Heart right ventricle (tissue), 16 donors: Measurements from ENCODE around the gene RPL32. TPM values are rescaled to one million over a fixed set of nuclear protein-coding genes. Genes with fewer than 3 reads are reported as not detected.

Experiments used
- ATAC-seq, 8 donors: fragments of 200-7000 bp; cut with Tn5 transposase; one replicate each; pipeline ENCODE4 v1.9.1; 2020; ENCODE audit warnings: mild to moderate bottlenecking in 8 of 8, moderate library complexity in 8 of 8, moderate number of reproducible peaks in 1 of 8
- DNase-seq, 2 donors: peaks; one replicate each; pipeline ENCODE4 v3.0.0-alpha.2; 2020
- H3K27ac ChIP-seq, 10 donors: fragments of 200-600 bp; sonication (generic) in 2 of 10; one replicate each; pipeline versions ENCODE4 v1.5.0 to v1.8.0; 2020 to 2022; ENCODE audit warnings: mild to moderate bottlenecking in 3 of 10
- H3K27me3 ChIP-seq, 7 donors: fragments of 200-600 bp; one replicate each; pipeline ENCODE4 v1.8.0; 2021 to 2022; ENCODE audit warnings: mild to moderate bottlenecking in 2 of 7
- H3K36me3 ChIP-seq, 9 donors: fragments of 200-600 bp; sonication (generic) in 1 of 9; one replicate each; pipeline versions ENCODE4 v1.5.0 to v1.8.0; 2020 to 2022; ENCODE audit warnings: mild to moderate bottlenecking in 2 of 9
- H3K4me1 ChIP-seq, 9 donors: fragments of 200-600 bp; sonication (generic) in 1 of 9; one replicate each; pipeline versions ENCODE4 v1.5.0 to v1.8.0; 2020 to 2022; ENCODE audit warnings: mild to moderate bottlenecking in 4 of 9
- H3K4me3 ChIP-seq, 10 donors: fragments of 200-600 bp; sonication (generic) in 2 of 10; one replicate each; pipeline versions ENCODE4 v1.5.0 to v1.8.0; 2020 to 2022; ENCODE audit warnings: mild to moderate bottlenecking in 7 of 10, moderate library complexity in 2 of 10
- H3K9me3 ChIP-seq, 11 donors: fragments of 200-600 bp in 10 of 11; sonication (generic) in 2 of 11; one replicate each; pipeline versions ENCODE4 v1.5.0 to v1.8.0; 2013 to 2022; ENCODE audit warnings: mild to moderate bottlenecking in 2 of 11, control low read depth in 1 of 11, moderate library complexity in 1 of 11
- CTCF ChIP-seq, 9 donors: fragments of 200-600 bp; sonication (generic) in 2 of 9; IDR thresholded peaks; one replicate each; pipeline versions ENCODE4 v1.5.0 to v1.8.0; 2021 to 2022; ENCODE audit warnings: antibody characterized with exemption in 9 of 9, mild to moderate bottlenecking in 5 of 9, moderate library complexity in 1 of 9
- WGBS, 2 donors: extraction: QIAGEN DNeasy Blood & Tissue Kit; methylation state at CpG; one replicate each; pipeline ENCODE4 v1.1.7; 2013; ENCODE audit warnings: inconsistent platforms in 1 of 2; 5-methylcytosine and 5-hydroxymethylcytosine counted together
- intact Hi-C, 10 donors: fragments of 100-400 bp; cut with DNase I; formaldehyde crosslinking; loops; one replicate each; pipeline versions ENCODE4 v1.11.1 to v1.14.2; 2022
- polyA plus RNA-seq, 2 donors: library from polyadenylated mRNA; stranded (reverse); fragments of 200-250 nt; gene quantifications; one replicate each; pipeline ENCODE4 v1.2.3, GENCODE V29; 2013
- total RNA-seq, 10 donors: library from RNA; stranded (reverse); fragmentation: NEBNext Ultra II Directional in 3 of 10; extraction: Animal tissue kit (Norgen Biotek cat#: 25700) in 3 of 10; gene quantifications; one replicate each; pipeline versions ENCODE4 v1.2.1 to v1.2.4, GENCODE V29; 2021 to 2023
- donor health status: Arrhythmogenic right ventricular cardiomyopathy.
- donor health status: ischemic (EF 13 %, LVEDD 7.1; RV severe dilation, severe dysfunction).
- donor health status: healthy with polysubstance abuse.
- donor health status: DM: no; HTN: yes; CAD: no.
- donor health status: DM: no; HTN: no; CAD: no.
- donor health status: ischemic (EF 25% LVEDD 6.9; RV normal size, moderate dysfunction).
- donor health status: ischemic (EF 25% LVEDD 5.7; RV mildly dilated, moderate dysfunction).
- donor health status: healthy.
- donor health status: DM: yes; HTN: yes; CAD: no.
- donor health status: Ischemic cardiomyopathy.
- donor health status: ischemic (EF 35%, LVEDD 5.7; RV mildly dilated, moderate dysfunction).
- donor health status: nonischemic (EF 11% LVEDD 7.7; RV severe dilation, severe dysfunction).
- donor health status: DM: yes; HTN: yes; CAD: no.
- donor health status: PGD.
- donor health status: ischemic (EF 29% LVEDD 5.4; RV normal size, mild dysfunction).
- donor health status: nonischemic (EF 23%, LVEDD 6.1; RV moderate dilation, normal function).

RPL32 gene
- total and polyA plus RNA-seq, 12 donors: 827 to 2,488 (median 909) TPM

GRCh38 chr3:12829886-12830784, 11.2 kb downstream of the RPL32 start:
- Histone ChIP-seq H3K27me3 (no peaks in the 10 kb centered on the region), H3K36me3 (peaks cover 5 to 100% (median 62%) of the 10 kb centered on the region in 9 donors), H3K9me3 (no peaks in the 10 kb centered on the region), H3K27ac (no peak overlapping the region), H3K4me3 (no peak overlapping the region), H3K4me1 (peaks cover 0 to 2% (median 0%) of the 10 kb centered on the region in 9 donors)
- ATAC-seq: peak in 4 of 8 donors; percentile 3 to 53 (median 19)
- no peak for DNase-seq
- intact Hi-C loops: loop anchor here in 1 of 10 donors (5.0 kb wide), 1 partner anchor 123 kb away; no protein-coding TSS in a partner anchor
- WGBS, 2 donors: 64 to 66% methylated on average over 17 of the region's 17 CpGs
- TF ChIP-seq CTCF (IDR thresholded peaks at IDR 0.05): peak in 1 of 9 donors; percentile 18

GRCh38 chr3:12829404-12829803, 12.0 kb downstream of the RPL32 start:
- H3K4me1 ChIP-seq: peaks cover 0 to 2% (median 0%) of the 10 kb centered on the region in 9 donors
- no peaks in the 10 kb centered on the region for H3K27me3 ChIP-seq
- peaks cover 4 to 100% (median 55%) of the 10 kb centered on the region in 9 donors for H3K36me3 ChIP-seq
- H3K4me3 ChIP-seq: no peak overlapping the region
- 88 to 92% methylated on average over 4 of the region's 4 CpGs for WGBS, 2 donors
- no peaks in the 10 kb centered on the region for H3K9me3 ChIP-seq
- intact Hi-C loops: loop anchor here in 1 of 10 donors (5.0 kb wide), 1 partner anchor 122 kb away; no protein-coding TSS in a partner anchor
- no peak for ATAC-seq
- H3K27ac ChIP-seq: no peak overlapping the region
- DNase-seq: no peak
- TF ChIP-seq CTCF (IDR thresholded peaks at IDR 0.05): no peak

DNA sequence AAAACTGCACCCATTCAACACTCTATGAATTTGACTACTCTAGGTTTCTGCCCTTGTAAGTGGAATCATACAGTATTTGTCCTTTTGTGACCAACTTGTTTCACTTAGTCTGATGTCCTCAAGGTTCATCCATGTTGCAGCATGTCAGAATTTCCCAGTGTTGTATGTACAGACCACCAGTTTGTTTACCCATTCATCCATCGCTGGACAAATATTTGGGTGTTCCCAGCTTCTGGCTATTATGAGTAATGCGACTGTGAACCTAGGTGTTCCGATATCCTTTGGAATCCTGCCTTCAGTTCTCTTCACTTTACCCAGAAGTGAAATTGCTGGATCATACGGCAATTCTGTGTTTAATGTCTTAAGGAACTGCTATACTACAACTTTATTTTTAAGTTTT, 12.6 kb downstream of the RPL32 start:
- no peak for ATAC-seq
- H3K4me3 ChIP-seq: no peak overlapping the region
- intact Hi-C loops: loop anchor here in 1 of 10 donors (5.0 kb wide), 1 partner anchor 121 kb away; no protein-coding TSS in a partner anchor
- WGBS, 2 donors: 94% methylated on average over 4 of the region's 4 CpGs
- peaks cover 3 to 98% (median 48%) of the 10 kb centered on the region in 9 donors for H3K36me3 ChIP-seq
- H3K4me1 ChIP-seq: peaks cover 0 to 2% (median 0%) of the 10 kb centered on the region in 9 donors
- H3K9me3 ChIP-seq: no peaks in the 10 kb centered on the region
- TF ChIP-seq CTCF (IDR thresholded peaks at IDR 0.05): no peak
- H3K27me3 ChIP-seq: no peaks in the 10 kb centered on the region
- H3K27ac ChIP-seq: no peak overlapping the region
- DNase-seq: no peak

- Histone ChIP-seq H3K4me1 (peaks cover 0 to 2% (median 0%) of the 10 kb centered on the region in 9 donors), H3K4me3 (no peak overlapping the region), H3K9me3 (no peaks in the 10 kb centered on the region), H3K27me3 (no peaks in the 10 kb centered on the region), H3K27ac (no peak overlapping the region), H3K36me3 (peaks cover 3 to 88% (median 20%) of the 10 kb centered on the region in 9 donors)
- WGBS, 2 donors: 85 to 87% methylated on average over 8 of the region's 8 CpGs
- intact Hi-C loops: loop anchor here in 1 of 10 donors (5.0 kb wide), 1 partner anchor 118 kb away; no protein-coding TSS in a partner anchor
- DNase-seq (no peak), ATAC-seq (no peak)
- no peak for TF ChIP-seq CTCF (IDR thresholded peaks at IDR 0.05)
These were observed 16.2 kb downstream of the RPL32 start for GRCh38 chr3:12825156-12825555.
